K562 (cell line): Measurements from ENCODE around the gene TFAP2E. TPM values are rescaled to one million over a fixed set of nuclear protein-coding genes. Genes with fewer than 3 reads are reported as not detected.

ENCODE experiments used
- BACH1 ChIP-seq: fragments of 200-800 bp; sonication (Bioruptor generic); IDR thresholded peaks from 2 replicates; pipeline ENCODE4 v1.6.1; 2016; ENCODE audit warnings: missing genetic modification characterization, missing compliant biosample characterization
- BDP1 ChIP-seq: IDR thresholded peaks from 3 replicates; pipeline ENCODE4 v1.6.1; 2011; ENCODE audit not compliant: insufficient read length, insufficient read depth
- CXXC5 ChIP-seq: fragments of 250-450 bp; sonication (Bioruptor Pico); IDR thresholded peaks from 2 replicates; pipeline ENCODE4 v1.8.0; 2022; ENCODE audit warnings: inconsistent platforms, mild to moderate bottlenecking, moderate library complexity
- ELF1 ChIP-seq: fragments of 200-800 bp; sonication (Bioruptor generic); IDR thresholded peaks from 2 replicates; pipeline ENCODE4 v1.6.1; 2016; ENCODE audit warnings: missing genetic modification characterization, missing compliant biosample characterization
- FOXK2 ChIP-seq, 2 experiments: fragments of 450-650 bp; IDR thresholded peaks in 1 of 2; conservative IDR thresholded peaks in 1 of 2; 2 replicates each; pipeline ENCODE4 v1.6.1; 2016; ENCODE audit warnings: low read depth in 2 of 2, mild to moderate bottlenecking in 1 of 2
- FOXM1 ChIP-seq, 2 experiments: fragments of 450-650 bp in 1 of 2; sonication (generic) in 1 of 2; formaldehyde crosslinking in 1 of 2; IDR thresholded peaks; 2 replicates each; pipeline versions ENCODE4 v1.6.1 to v1.9.0; 2017 to 2022; ENCODE audit warnings: low read depth in 2 of 2, mild to moderate bottlenecking in 2 of 2, missing genetic modification reagents in 1 of 2, moderate library complexity in 1 of 2
- LCOR ChIP-seq: sonication (generic); formaldehyde crosslinking; IDR thresholded peaks from 2 replicates; pipeline ENCODE4 v1.8.0; 2022; ENCODE audit warnings: mild to moderate bottlenecking, missing genetic modification reagents
- NR3C1 ChIP-seq: sonication (generic); formaldehyde crosslinking; IDR thresholded peaks from 2 replicates; pipeline ENCODE4 v1.8.1; 2022; ENCODE audit warnings: missing genetic modification reagents
- ZNF561 ChIP-seq: fragments of 450-650 bp; formaldehyde crosslinking; conservative IDR thresholded peaks from 2 replicates; pipeline ENCODE4 v1.4.0; 2020; ENCODE audit warnings: mild to moderate bottlenecking, moderate library complexity
- ZNF75A ChIP-seq: fragments of 450-650 bp; formaldehyde crosslinking; IDR thresholded peaks from 2 replicates; pipeline ENCODE4 v1.4.0; 2020; ENCODE audit warnings: mild to moderate bottlenecking
- polyA plus RNA-seq, 8 experiments: library from polyadenylated mRNA; depleted of rRNA in 4 of 8; stranded (reverse) in 5 of 8; unstranded in 3 of 8; fragments of >200 nt; fragmentation: Nextera tagmentation in 2 of 8; fragmentation: Illumina TruSeq in 1 of 8; extraction: Ambion mirVana in 2 of 8; extraction: Trizol in 1 of 8; gene quantifications; 2 replicates each; pipeline versions ENCODE4 v1.2.1 to v1.2.3, GENCODE V29; 2011 to 2014; ENCODE audit warnings: inconsistent platforms in 1 of 8, missing spikeins in 1 of 8
- total RNA-seq, 7 experiments: library from RNA; depleted of rRNA in 6 of 7; stranded (reverse); fragments of >200 nt in 6 of 7; fragmentation: Illumina TruSeq in 2 of 7; extraction: Trizol in 2 of 7; gene quantifications; 2 replicates each; pipeline versions ENCODE4 v1.2.1 to v1.2.3, GENCODE V29; 2011 to 2021; ENCODE audit warnings: low replicate concordance in 1 of 7
- TF ChIP-seq, protein P1 (sequence below): fragments of 450-650 bp; IDR thresholded peaks from 2 replicates; pipeline ENCODE4 v1.6.1; 2016
- TF ChIP-seq, protein P2 (sequence below), 2 experiments: IDR thresholded peaks in 1 of 2; conservative IDR thresholded peaks in 1 of 2; 2 replicates each; pipeline ENCODE4 v1.6.1; 2016; ENCODE audit warnings: low read depth in 2 of 2, mild to moderate bottlenecking in 1 of 2, missing compliant biosample characterization in 1 of 2, missing genetic modification characterization in 1 of 2, moderate library complexity in 1 of 2
- TF ChIP-seq, protein P3 (sequence below): fragments of 250-450 bp; sonication (Bioruptor Pico); IDR thresholded peaks from 2 replicates; pipeline ENCODE4 v1.8.0; 2021; ENCODE audit warnings: borderline replicate concordance, mild to moderate bottlenecking, moderate library complexity; ENCODE audit not compliant: poor library complexity, severe bottlenecking
- TF ChIP-seq, protein P4 (sequence below): fragments of 250-450 bp; sonication (Bioruptor Pico); IDR thresholded peaks from 2 replicates; pipeline ENCODE4 v1.4.0; 2020; ENCODE audit warnings: mild to moderate bottlenecking, moderate library complexity
- TF ChIP-seq, protein P5 (sequence below): fragments of 450-650 bp; IDR thresholded peaks from 2 replicates; pipeline ENCODE4 v1.6.1; 2017; ENCODE audit warnings: antibody characterized with exemption, mild to moderate bottlenecking

Gene TFAP2E
- total and polyA plus RNA-seq, 9 of the 15 experiments (the other 6 are each of a cell fraction or from before 2014, with no cell fraction given), result 0.03 to 0.11 (median 0.07) TPM; not detected in 4

DNA sequence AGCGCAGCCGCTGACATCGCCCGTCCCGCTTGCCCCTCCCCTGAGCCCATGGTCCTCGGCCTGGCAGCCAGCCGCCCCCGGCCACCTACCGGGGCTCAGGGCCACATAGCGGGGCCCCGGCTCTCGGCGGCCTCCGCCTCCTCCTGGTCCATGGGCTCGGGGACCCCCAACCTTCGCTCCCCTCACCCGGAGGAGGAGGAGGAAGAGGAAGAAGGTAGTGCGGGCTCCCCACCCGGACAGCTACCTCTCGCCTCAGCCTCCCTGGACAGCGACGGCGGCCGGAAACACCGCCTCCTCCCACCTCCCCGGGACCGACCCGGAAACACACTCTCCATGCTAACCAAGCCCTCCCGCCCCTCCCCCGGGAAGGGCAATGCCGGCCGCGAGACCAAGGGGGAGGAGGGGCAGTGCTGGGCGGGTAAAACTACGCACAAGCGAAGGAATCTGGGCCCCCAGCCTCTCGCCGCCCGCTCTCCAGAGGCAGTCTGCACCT is 15.9 kb upstream of the TFAP2E start, which contains the start of gene KIAA0319L (continued):
- TF ChIP-seq LCOR (CRISPR knock-in tag), result peak; percentile 37; the same call in 1 of the 2 replicates
- peak; percentile 19 to 54; a peak in 1 of 4 replicates for TF ChIP-seq FOXK2 (conservative IDR thresholded peaks at IDR 0.05 in 1 of 2, IDR thresholded peaks at IDR 0.05 in 1 of 2; ENCODE audit: low read depth in 2 of 2)
- no peak for TF ChIP-seq BACH1 (tag)
- TF ChIP-seq ZNF561, result no peak
- no peak for TF ChIP-seq ZNF75A (CRISPR knock-in tag)
- no peak for TF ChIP-seq CXXC5 (CRISPR knock-in tag)
- TF ChIP-seq, protein P1, sequence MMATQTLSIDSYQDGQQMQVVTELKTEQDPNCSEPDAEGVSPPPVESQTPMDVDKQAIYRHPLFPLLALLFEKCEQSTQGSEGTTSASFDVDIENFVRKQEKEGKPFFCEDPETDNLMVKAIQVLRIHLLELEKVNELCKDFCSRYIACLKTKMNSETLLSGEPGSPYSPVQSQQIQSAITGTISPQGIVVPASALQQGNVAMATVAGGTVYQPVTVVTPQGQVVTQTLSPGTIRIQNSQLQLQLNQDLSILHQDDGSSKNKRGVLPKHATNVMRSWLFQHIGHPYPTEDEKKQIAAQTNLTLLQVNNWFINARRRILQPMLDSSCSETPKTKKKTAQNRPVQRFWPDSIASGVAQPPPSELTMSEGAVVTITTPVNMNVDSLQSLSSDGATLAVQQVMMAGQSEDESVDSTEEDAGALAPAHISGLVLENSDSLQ, result peak; percentile 43; the same call in 1 of the 2 replicates
- TF ChIP-seq, protein P2, sequence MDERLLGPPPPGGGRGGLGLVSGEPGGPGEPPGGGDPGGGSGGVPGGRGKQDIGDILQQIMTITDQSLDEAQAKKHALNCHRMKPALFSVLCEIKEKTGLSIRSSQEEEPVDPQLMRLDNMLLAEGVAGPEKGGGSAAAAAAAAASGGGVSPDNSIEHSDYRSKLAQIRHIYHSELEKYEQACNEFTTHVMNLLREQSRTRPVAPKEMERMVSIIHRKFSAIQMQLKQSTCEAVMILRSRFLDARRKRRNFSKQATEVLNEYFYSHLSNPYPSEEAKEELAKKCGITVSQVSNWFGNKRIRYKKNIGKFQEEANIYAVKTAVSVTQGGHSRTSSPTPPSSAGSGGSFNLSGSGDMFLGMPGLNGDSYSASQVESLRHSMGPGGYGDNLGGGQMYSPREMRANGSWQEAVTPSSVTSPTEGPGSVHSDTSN (CRISPR knock-in tag; IDR thresholded peaks at IDR 0.05; ENCODE audit: low read depth), result no peak
- TF ChIP-seq, protein P2 (tag; conservative IDR thresholded peaks at IDR 0.05; ENCODE audit: low read depth), result no peak
- TF ChIP-seq BDP1, result no peak
- TF ChIP-seq NR3C1 (CRISPR knock-in tag), result no peak
- TF ChIP-seq, protein P3, sequence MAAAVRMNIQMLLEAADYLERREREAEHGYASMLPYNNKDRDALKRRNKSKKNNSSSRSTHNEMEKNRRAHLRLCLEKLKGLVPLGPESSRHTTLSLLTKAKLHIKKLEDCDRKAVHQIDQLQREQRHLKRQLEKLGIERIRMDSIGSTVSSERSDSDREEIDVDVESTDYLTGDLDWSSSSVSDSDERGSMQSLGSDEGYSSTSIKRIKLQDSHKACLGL (CRISPR knock-in tag), result no peak
- TF ChIP-seq, protein P4, sequence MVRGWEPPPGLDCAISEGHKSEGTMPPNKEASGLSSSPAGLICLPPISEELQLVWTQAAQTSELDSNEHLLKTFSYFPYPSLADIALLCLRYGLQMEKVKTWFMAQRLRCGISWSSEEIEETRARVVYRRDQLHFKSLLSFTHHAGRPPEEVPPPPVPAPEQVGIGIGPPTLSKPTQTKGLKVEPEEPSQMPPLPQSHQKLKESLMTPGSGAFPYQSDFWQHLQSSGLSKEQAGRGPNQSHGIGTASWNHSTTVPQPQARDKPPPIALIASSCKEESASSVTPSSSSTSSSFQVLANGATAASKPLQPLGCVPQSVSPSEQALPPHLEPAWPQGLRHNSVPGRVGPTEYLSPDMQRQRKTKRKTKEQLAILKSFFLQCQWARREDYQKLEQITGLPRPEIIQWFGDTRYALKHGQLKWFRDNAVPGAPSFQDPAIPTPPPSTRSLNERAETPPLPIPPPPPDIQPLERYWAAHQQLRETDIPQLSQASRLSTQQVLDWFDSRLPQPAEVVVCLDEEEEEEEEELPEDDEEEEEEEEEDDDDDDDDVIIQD (CRISPR knock-in tag), result no peak
- 0 out of 2 replicates have a peak, but pooled peaks have one; percentile 6 for TF ChIP-seq FOXM1 (IDR thresholded peaks at IDR 0.05; ENCODE audit: low read depth)
- peak; percentile 93 for TF ChIP-seq FOXM1 (CRISPR knock-in tag; IDR thresholded peaks at IDR 0.05; ENCODE audit: low read depth)
- TF ChIP-seq, protein P5, sequence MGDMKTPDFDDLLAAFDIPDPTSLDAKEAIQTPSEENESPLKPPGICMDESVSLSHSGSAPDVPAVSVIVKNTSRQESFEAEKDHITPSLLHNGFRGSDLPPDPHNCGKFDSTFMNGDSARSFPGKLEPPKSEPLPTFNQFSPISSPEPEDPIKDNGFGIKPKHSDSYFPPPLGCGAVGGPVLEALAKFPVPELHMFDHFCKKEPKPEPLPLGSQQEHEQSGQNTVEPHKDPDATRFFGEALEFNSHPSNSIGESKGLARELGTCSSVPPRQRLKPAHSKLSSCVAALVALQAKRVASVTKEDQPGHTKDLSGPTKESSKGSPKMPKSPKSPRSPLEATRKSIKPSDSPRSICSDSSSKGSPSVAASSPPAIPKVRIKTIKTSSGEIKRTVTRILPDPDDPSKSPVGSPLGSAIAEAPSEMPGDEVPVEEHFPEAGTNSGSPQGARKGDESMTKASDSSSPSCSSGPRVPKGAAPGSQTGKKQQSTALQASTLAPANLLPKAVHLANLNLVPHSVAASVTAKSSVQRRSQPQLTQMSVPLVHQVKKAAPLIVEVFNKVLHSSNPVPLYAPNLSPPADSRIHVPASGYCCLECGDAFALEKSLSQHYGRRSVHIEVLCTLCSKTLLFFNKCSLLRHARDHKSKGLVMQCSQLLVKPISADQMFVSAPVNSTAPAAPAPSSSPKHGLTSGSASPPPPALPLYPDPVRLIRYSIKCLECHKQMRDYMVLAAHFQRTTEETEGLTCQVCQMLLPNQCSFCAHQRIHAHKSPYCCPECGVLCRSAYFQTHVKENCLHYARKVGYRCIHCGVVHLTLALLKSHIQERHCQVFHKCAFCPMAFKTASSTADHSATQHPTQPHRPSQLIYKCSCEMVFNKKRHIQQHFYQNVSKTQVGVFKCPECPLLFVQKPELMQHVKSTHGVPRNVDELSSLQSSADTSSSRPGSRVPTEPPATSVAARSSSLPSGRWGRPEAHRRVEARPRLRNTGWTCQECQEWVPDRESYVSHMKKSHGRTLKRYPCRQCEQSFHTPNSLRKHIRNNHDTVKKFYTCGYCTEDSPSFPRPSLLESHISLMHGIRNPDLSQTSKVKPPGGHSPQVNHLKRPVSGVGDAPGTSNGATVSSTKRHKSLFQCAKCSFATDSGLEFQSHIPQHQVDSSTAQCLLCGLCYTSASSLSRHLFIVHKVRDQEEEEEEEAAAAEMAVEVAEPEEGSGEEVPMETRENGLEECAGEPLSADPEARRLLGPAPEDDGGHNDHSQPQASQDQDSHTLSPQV, result no peak
- peak; percentile 87 for TF ChIP-seq ELF1
